H1 (cell line): Measurements from ENCODE around the gene PDLIM3.

ENCODE experiments used
- EP300 ChIP-seq, 2 experiments: IDR thresholded peaks; 1 replicate in 1 of 2; 2 replicates in 1 of 2; pipeline ENCODE4 v1.6.1; 2011 to 2012; ENCODE audit warnings: low read depth in 2 of 2, low read length in 2 of 2, mild to moderate bottlenecking in 2 of 2, borderline replicate concordance in 1 of 2, inconsistent platforms in 1 of 2, moderate library complexity in 1 of 2
- JUND ChIP-seq: IDR thresholded peaks from 2 replicates; pipeline ENCODE4 v1.6.1; 2011; ENCODE audit warnings: mild to moderate bottlenecking, improper control_type of control experiment, low read length
- PHF8 ChIP-seq: fragments of 200-600 bp; sonication (generic); conservative IDR thresholded peaks from 2 replicates; pipeline ENCODE4 v1.7.1; 2012; ENCODE audit warnings: low read depth, mild to moderate bottlenecking, inconsistent platforms, low read length, moderate library complexity
- POLR2A ChIP-seq, 2 experiments: IDR thresholded peaks; 1 replicate in 1 of 2; 2 replicates in 1 of 2; pipeline ENCODE4 v1.6.1; 2011; ENCODE audit warnings: low read depth in 2 of 2, low read length in 2 of 2, mild to moderate bottlenecking in 2 of 2; ENCODE audit errors: control extremely low read depth in 1 of 2
- RFX5 ChIP-seq: IDR thresholded peaks from 2 replicates; pipeline ENCODE4 v1.6.1; 2011; ENCODE audit warnings: low read depth, low read length, improper control_type of control experiment, borderline replicate concordance
- TF ChIP-seq, protein P1 (sequence below), 3 experiments: IDR thresholded peaks; 1 replicate in 2 of 3; 2 replicates in 1 of 3; pipeline versions ENCODE4 v1.5.1 to v1.6.1; 2011; ENCODE audit warnings: low read length in 3 of 3, mild to moderate bottlenecking in 3 of 3, inconsistent platforms in 2 of 3, low read depth in 1 of 3, moderate library complexity in 1 of 3; ENCODE audit not compliant: insufficient read depth in 1 of 3; ENCODE audit errors: control extremely low read depth in 1 of 3

- TF ChIP-seq EP300 (IDR thresholded peaks at IDR 0.05; ENCODE audit: borderline replicate concordance in 1 of 2, low read depth in 2 of 2, low read length in 2 of 2) (no peak), POLR2A (IDR thresholded peaks at IDR 0.05; ENCODE audit: control extremely low read depth in 1 of 2, low read depth in 2 of 2, low read length in 2 of 2) (no peak), JUND (no peak), RFX5 (no peak), PHF8 (no peak)
- TF ChIP-seq, protein P1, sequence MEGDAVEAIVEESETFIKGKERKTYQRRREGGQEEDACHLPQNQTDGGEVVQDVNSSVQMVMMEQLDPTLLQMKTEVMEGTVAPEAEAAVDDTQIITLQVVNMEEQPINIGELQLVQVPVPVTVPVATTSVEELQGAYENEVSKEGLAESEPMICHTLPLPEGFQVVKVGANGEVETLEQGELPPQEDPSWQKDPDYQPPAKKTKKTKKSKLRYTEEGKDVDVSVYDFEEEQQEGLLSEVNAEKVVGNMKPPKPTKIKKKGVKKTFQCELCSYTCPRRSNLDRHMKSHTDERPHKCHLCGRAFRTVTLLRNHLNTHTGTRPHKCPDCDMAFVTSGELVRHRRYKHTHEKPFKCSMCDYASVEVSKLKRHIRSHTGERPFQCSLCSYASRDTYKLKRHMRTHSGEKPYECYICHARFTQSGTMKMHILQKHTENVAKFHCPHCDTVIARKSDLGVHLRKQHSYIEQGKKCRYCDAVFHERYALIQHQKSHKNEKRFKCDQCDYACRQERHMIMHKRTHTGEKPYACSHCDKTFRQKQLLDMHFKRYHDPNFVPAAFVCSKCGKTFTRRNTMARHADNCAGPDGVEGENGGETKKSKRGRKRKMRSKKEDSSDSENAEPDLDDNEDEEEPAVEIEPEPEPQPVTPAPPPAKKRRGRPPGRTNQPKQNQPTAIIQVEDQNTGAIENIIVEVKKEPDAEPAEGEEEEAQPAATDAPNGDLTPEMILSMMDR (IDR thresholded peaks at IDR 0.05; ENCODE audit: control extremely low read depth in 1 of 3, insufficient read depth in 1 of 3, low read depth in 1 of 3, low read length in 3 of 3), result no peak
Observed at GRCh38 chr4:185534511-185534865, 819 bp downstream of the PDLIM3 start.
